ENCODE results near the gene PTER. TPM values are rescaled to one million over a fixed set of nuclear protein-coding genes. Genes with fewer than 3 reads are reported as not detected.

The PTER gene
- total and polyA plus RNA-seq, 2 of the 4 experiments (the other 2 are of a cell fraction): 1.9 to 5.0 TPM

GRCh38 chr10:16449454-16449853 is 12.6 kb downstream of the PTER start:
- H3K27me3 ChIP-seq (ENCODE audit: control insufficient read depth, insufficient read depth, low read length): no peaks in the 10 kb centered on the region
- POLR2A ChIA-PET (ENCODE audit: unreplicated experiment): no interaction called here
- no peak overlapping the region for H2AK5ac ChIP-seq (ENCODE audit: low read depth, low read length)
- no peak overlapping the region for H4K5ac ChIP-seq (ENCODE audit: low read depth, low read length)
- no peak overlapping the region for H3K14ac ChIP-seq (replicated peaks; ENCODE audit: low read depth, low read length)
- no peak for ATAC-seq (ENCODE audit: low read depth)
- TF ChIP-seq SMC3 (IDR thresholded peaks at IDR 0.05; ENCODE audit: low read depth, low read length): no peak
- no peak for TF ChIP-seq MAZ (IDR thresholded peaks at IDR 0.05; ENCODE audit: borderline replicate concordance, low read depth, low read length)
- TF ChIP-seq RAD21 (IDR thresholded peaks at IDR 0.05; ENCODE audit: low read length): no peak
- no peak for TF ChIP-seq USF2 (IDR thresholded peaks at IDR 0.05; ENCODE audit: low read depth, low read length)
- no peak for TF ChIP-seq MXI1 (IDR thresholded peaks at IDR 0.05; ENCODE audit: borderline replicate concordance, low read depth, low read length)
- TF ChIP-seq, protein P1, sequence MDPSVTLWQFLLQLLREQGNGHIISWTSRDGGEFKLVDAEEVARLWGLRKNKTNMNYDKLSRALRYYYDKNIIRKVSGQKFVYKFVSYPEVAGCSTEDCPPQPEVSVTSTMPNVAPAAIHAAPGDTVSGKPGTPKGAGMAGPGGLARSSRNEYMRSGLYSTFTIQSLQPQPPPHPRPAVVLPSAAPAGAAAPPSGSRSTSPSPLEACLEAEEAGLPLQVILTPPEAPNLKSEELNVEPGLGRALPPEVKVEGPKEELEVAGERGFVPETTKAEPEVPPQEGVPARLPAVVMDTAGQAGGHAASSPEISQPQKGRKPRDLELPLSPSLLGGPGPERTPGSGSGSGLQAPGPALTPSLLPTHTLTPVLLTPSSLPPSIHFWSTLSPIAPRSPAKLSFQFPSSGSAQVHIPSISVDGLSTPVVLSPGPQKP (IDR thresholded peaks at IDR 0.05; ENCODE audit: borderline replicate concordance, low read depth, low read length): no peak
- no peak for TF ChIP-seq POLR2A (IDR thresholded peaks at IDR 0.05; ENCODE audit: low read depth, low read length)
- H3K18ac ChIP-seq (ENCODE audit: low read depth, low read length): no peak overlapping the region
- no peaks in the 10 kb centered on the region for H3K36me3 ChIP-seq (ENCODE audit: control insufficient read depth, insufficient read depth, low read length)
- H3K4me2 ChIP-seq (ENCODE audit: low read depth, low read length): no peak overlapping the region
- H3K4me1 ChIP-seq (ENCODE audit: control insufficient read depth, insufficient read depth, low read length): no peaks in the 10 kb centered on the region
- H3K56ac ChIP-seq (ENCODE audit: extremely low read depth, insufficient read depth, low read length): no peak overlapping the region
- no peaks in the 10 kb centered on the region for H3K79me1 ChIP-seq (ENCODE audit: low read depth in 1 of 2, low read length in 2 of 2)
- BruUV-seq (replicated peaks): no TSS peak
- no peak overlapping the region for H3K4me3 ChIP-seq (ENCODE audit: insufficient read depth, low read depth, low read length)
- no peak overlapping the region for H4K91ac ChIP-seq (ENCODE audit: insufficient read depth, low read depth, low read length)
- no CpG with 5 or more reads among the region's 5 CpGs for WGBS, 2 experiments (ENCODE audit: extremely low coverage in 2 of 2, insufficient read length in 1 of 2)
- dilution Hi-C loops (cut with HindIII; ENCODE audit: low sequenced_read_pairs, unreplicated experiment): no loop called here
- no peaks in the 10 kb centered on the region for H4K20me1 ChIP-seq (ENCODE audit: insufficient read depth, low read length)
- H2AFZ ChIP-seq (replicated peaks; ENCODE audit: low read length, poor library complexity): no peak overlapping the region
- no peak for DNase-seq
- intact Hi-C loops (cut with micrococcal nuclease): loop anchor here (2.0 kb wide), 1 partner anchor 327 kb away; no protein-coding TSS in a partner anchor
- no peak overlapping the region for H2BK120ac ChIP-seq (ENCODE audit: low read depth, low read length)
- H4K8ac ChIP-seq (ENCODE audit: low read depth in 2 of 2, low read length in 2 of 2): no peak overlapping the region
- no peaks in the 10 kb centered on the region for H3K9me3 ChIP-seq (ENCODE audit: control insufficient read depth, insufficient read depth, low read length)
- H2AK9ac ChIP-seq (replicated peaks; ENCODE audit: low read depth, low read length, poor library complexity): no peak overlapping the region
- no peak overlapping the region for H3K4ac ChIP-seq (ENCODE audit: low read depth, low read length)
- no peak overlapping the region for H3K23ac ChIP-seq (ENCODE audit: low read depth, low read length)
- H2BK5ac ChIP-seq (ENCODE audit: low read depth, low read length, poor library complexity, severe bottlenecking): no peak overlapping the region
- H2BK20ac ChIP-seq (ENCODE audit: low read depth, low read length): no peak overlapping the region
- no peak overlapping the region for H3K27ac ChIP-seq (ENCODE audit: insufficient read depth, low read length)
- H3K9me1 ChIP-seq (ENCODE audit: insufficient read depth, low read length): no peaks in the 10 kb centered on the region
- CTCF ChIA-PET: no interaction called here
- H2BK15ac ChIP-seq (ENCODE audit: low read depth, low read length): no peak overlapping the region
- no peak overlapping the region for H3K9ac ChIP-seq (ENCODE audit: low read depth, low read length)
- in situ Hi-C loops (cut with MboI; ENCODE audit: low sequenced_read_pairs): no loop called here
